DND-41 (cell line): ENCODE measurements around the gene CKS1B.

ENCODE experiments used
- ATAC-seq: fragments of 200-7000 bp; cut with Tn5 transposase; 3 replicates; pipeline ENCODE4 v1.9.1; 2021; ENCODE audit warnings: low read depth; ENCODE audit not compliant: insufficient read depth
- DNase-seq: peaks from one replicate; pipeline ENCODE4 v3.0.0-alpha.2; 2020
- H2AFZ ChIP-seq: 2 replicates; pipeline ENCODE4 v1.6.0; 2012; ENCODE audit warnings: low read depth, low read length
- H3K27ac ChIP-seq: 2 replicates; pipeline ENCODE4 v1.5.1; 2012; ENCODE audit warnings: low read length, inconsistent platforms
- H3K27me3 ChIP-seq: fragments of 200-600 bp; sonication (generic); 2 replicates; pipeline ENCODE4 v1.6.0; 2012; ENCODE audit warnings: low read length, mild to moderate bottlenecking, inconsistent platforms; ENCODE audit not compliant: insufficient read depth, poor library complexity
- H3K36me3 ChIP-seq: 2 replicates; pipeline ENCODE4 v1.5.1; 2012; ENCODE audit warnings: low read length, inconsistent platforms; ENCODE audit not compliant: insufficient read depth
- H3K4me1 ChIP-seq: 2 replicates; pipeline ENCODE4 v1.5.1; 2012; ENCODE audit warnings: mild to moderate bottlenecking, low read length; ENCODE audit not compliant: insufficient read depth
- H3K4me2 ChIP-seq: 2 replicates; pipeline ENCODE4 v1.6.0; 2012; ENCODE audit warnings: mild to moderate bottlenecking, moderate library complexity, low read length, inconsistent platforms; ENCODE audit not compliant: insufficient read depth
- H3K4me3 ChIP-seq, 2 experiments: fragments of 200-600 bp in 1 of 2; shearing (Covaris generic) in 1 of 2; 2 replicates each; pipeline ENCODE4 v1.5.1; 2012 to 2016; ENCODE audit warnings: inconsistent platforms in 2 of 2, low read length in 2 of 2, mild to moderate bottlenecking in 2 of 2, low read depth in 1 of 2, moderate library complexity in 1 of 2
- H3K79me2 ChIP-seq: 2 replicates; pipeline ENCODE4 v1.6.0; 2012; ENCODE audit warnings: low read length, inconsistent platforms; ENCODE audit not compliant: insufficient read depth
- H3K9ac ChIP-seq: 2 replicates; pipeline ENCODE4 v1.6.0; 2012; ENCODE audit warnings: low read depth, mild to moderate bottlenecking, inconsistent platforms, low read length, moderate library complexity
- H3K9me3 ChIP-seq: 2 replicates; pipeline ENCODE4 v1.5.1; 2012; ENCODE audit warnings: low read length, moderate library complexity, mild to moderate bottlenecking, inconsistent platforms; ENCODE audit not compliant: insufficient read depth, severe bottlenecking
- H4K20me1 ChIP-seq: 2 replicates; pipeline ENCODE4 v1.6.0; 2012; ENCODE audit warnings: low read length; ENCODE audit not compliant: insufficient read depth
- EZH2 ChIP-seq: IDR thresholded peaks from 3 replicates; pipeline ENCODE4 v1.6.1; 2012; ENCODE audit warnings: borderline replicate concordance, low read depth, mild to moderate bottlenecking, moderate library complexity, low read length, inconsistent platforms; ENCODE audit not compliant: severe bottlenecking
- TF ChIP-seq, protein P1 (sequence below): IDR thresholded peaks from 2 replicates; pipeline ENCODE4 v1.5.1; 2012; ENCODE audit warnings: borderline replicate concordance, low read length, moderate library complexity, mild to moderate bottlenecking; ENCODE audit not compliant: poor library complexity, severe bottlenecking; ENCODE audit errors: extremely low read depth

The CKS1B gene

DNA sequence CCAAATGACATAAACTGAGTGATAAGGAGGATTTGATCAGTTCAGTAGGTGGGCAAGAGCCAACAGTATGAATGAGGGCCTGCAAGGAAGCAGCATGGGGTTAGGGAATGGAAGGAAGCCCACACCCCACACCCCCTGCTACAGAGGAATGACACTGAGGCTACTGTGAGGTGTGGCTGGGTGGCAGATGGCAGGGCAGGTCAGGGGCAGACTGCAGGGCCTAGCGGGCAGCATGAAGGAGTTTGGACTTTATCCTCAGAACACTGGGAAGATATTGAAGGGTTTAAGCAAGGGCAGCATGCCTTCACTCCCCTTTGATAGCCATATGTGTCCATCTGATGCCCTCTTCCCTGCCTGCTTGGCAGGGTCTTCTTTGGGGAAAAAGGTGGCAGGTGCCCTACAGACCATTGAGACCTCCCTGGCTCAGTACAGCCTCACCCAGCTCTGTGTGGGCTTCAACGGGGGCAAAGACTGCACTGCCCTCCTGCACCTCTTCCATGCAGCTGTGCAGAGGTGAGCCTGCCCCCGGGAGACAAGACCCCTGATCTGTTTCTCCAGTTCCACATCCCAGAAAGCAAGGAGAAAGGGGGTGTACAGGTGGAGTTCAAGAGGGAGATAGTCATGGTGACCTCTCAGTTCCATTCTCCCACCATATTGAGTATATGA lies 14.8 kb downstream of the CKS1B start:
- Histone ChIP-seq H3K4me3 (no peak overlapping the region), H3K79me2 (peaks cover 8% of the 10 kb centered on the region; the same call in 1 of the 2 replicates), H3K9me3 (no peaks in the 10 kb centered on the region), H3K27me3 (no peaks in the 10 kb centered on the region), H3K4me2 (no peak overlapping the region), H3K4me1 (peaks cover 5% of the 10 kb centered on the region; the same call in 1 of the 2 replicates), H3K9ac (no peak overlapping the region), H2AFZ (no peak overlapping the region), H3K36me3 (peaks cover 39% of the 10 kb centered on the region), H4K20me1 (peaks cover 49% of the 10 kb centered on the region), H3K27ac (no peak overlapping the region)
- ATAC-seq (no peak), DNase-seq (no peak)
- no peak for TF ChIP-seq EZH2
- TF ChIP-seq, protein P1, sequence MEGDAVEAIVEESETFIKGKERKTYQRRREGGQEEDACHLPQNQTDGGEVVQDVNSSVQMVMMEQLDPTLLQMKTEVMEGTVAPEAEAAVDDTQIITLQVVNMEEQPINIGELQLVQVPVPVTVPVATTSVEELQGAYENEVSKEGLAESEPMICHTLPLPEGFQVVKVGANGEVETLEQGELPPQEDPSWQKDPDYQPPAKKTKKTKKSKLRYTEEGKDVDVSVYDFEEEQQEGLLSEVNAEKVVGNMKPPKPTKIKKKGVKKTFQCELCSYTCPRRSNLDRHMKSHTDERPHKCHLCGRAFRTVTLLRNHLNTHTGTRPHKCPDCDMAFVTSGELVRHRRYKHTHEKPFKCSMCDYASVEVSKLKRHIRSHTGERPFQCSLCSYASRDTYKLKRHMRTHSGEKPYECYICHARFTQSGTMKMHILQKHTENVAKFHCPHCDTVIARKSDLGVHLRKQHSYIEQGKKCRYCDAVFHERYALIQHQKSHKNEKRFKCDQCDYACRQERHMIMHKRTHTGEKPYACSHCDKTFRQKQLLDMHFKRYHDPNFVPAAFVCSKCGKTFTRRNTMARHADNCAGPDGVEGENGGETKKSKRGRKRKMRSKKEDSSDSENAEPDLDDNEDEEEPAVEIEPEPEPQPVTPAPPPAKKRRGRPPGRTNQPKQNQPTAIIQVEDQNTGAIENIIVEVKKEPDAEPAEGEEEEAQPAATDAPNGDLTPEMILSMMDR, result no peak

DNA sequence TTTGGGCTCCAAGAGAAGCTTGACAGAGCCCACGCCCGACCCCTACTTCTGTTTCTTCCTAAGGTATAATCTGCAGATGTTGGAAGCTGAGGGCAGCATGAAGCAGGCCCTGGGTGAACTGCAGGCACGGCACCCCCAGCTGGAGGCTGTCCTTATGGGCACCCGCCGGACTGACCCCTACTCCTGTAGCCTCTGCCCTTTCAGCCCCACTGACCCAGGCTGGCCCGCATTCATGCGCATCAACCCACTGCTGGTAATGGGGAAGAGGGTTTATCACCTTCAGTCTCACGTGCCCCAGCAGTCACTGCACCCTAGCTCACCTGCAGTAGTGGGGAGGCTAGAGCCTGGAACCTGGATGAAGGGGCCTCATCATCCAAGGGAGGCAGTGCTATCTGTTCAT lies 15.8 kb downstream of the CKS1B start:
- TF ChIP-seq, protein P1, result no peak
- TF ChIP-seq EZH2, result no peak
- no peak overlapping the region for H3K4me3 ChIP-seq
- H3K9ac ChIP-seq, result no peak overlapping the region
- peaks cover 39% of the 10 kb centered on the region for H3K36me3 ChIP-seq
- peaks cover 54% of the 10 kb centered on the region for H4K20me1 ChIP-seq
- H3K79me2 ChIP-seq, result peaks cover 3% of the 10 kb centered on the region; the same call in 1 of the 2 replicates
- ATAC-seq (no peak), DNase-seq (no peak)
- no peak overlapping the region for H2AFZ ChIP-seq
- no peak overlapping the region for H3K27ac ChIP-seq
- H3K27me3 ChIP-seq, result no peaks in the 10 kb centered on the region
- H3K4me2 ChIP-seq, result no peak overlapping the region
- H3K9me3 ChIP-seq, result no peaks in the 10 kb centered on the region
- no peaks in the 10 kb centered on the region for H3K4me1 ChIP-seq

DNA sequence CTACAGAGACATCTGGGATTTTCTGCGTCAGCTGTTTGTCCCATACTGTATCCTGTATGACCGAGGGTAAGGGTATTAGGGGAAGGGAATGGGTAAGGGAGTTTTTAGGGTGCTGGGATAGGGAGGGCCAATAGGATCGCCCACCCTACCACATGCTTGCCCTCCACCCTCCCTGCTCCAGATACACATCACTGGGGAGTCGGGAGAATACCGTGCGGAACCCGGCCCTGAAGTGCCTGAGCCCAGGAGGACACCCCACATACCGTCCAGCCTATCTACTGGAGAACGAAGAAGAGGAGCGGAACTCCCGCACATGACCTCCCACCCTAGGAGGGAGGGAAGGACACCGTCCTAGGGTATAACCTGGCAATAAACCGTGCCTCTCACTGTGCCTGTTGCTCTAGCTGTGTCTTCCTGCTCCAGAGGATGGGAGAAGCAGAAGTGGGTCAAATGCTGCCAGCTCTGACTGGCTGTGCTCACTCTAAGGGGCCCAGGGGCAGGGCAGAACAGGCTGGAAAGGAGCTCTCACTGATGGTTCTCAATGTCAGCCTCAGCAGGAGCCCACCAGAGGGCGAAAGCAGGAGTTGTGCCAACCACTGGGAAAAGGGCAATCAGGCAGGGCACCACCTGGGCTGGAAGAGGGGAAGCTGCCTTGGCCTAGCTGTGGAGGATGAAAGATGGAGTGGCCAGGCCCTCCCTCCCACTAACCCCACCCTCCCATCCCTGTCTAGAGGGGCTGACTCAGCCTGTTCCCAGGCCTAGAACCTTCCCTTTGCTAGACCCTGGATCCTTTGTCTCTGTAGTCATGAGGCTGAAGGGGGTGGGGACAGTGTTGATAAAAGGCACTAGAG lies 18.5 kb downstream of the CKS1B start:
- Histone ChIP-seq H3K36me3 (peaks cover 26% of the 10 kb centered on the region), H2AFZ (no peak overlapping the region), H3K27me3 (peaks cover 10% of the 10 kb centered on the region), H4K20me1 (peaks cover 54% of the 10 kb centered on the region), H3K27ac (no peak overlapping the region), H3K4me2 (no peak overlapping the region), H3K4me1 (peaks cover 3% of the 10 kb centered on the region), H3K9me3 (no peaks in the 10 kb centered on the region), H3K9ac (no peak overlapping the region), H3K79me2 (peaks cover 2% of the 10 kb centered on the region; the same call in 1 of the 2 replicates), H3K4me3 (no peak overlapping the region)
- no peak for TF ChIP-seq EZH2
- TF ChIP-seq, protein P1, result peak; percentile 54
- DNase-seq (no peak), ATAC-seq (peak; percentile 65)
